Measurements from ENCODE around the gene MIER2. TPM values are rescaled to one million over a fixed set of nuclear protein-coding genes. Genes with fewer than 3 reads are reported as not detected.
A peak's percentile ranks its signal among the peaks of the same experiment; 100 is the strongest.
"Not testable (repeated sequence)": the region's sequence is repeated elsewhere in the genome, so short reads cannot be mapped to it uniquely, and the experiment has no call there.

The MIER2 gene
- total RNA-seq: 10 to 100 TPM; 11.4 to 31.9 (median 13.0) TPM
- polyA plus RNA-seq: 10 to 100 TPM in 1 of 3 donors, 1 to 10 TPM in 2; 6.6 to 15.5 (median 7.4) TPM

DNA sequence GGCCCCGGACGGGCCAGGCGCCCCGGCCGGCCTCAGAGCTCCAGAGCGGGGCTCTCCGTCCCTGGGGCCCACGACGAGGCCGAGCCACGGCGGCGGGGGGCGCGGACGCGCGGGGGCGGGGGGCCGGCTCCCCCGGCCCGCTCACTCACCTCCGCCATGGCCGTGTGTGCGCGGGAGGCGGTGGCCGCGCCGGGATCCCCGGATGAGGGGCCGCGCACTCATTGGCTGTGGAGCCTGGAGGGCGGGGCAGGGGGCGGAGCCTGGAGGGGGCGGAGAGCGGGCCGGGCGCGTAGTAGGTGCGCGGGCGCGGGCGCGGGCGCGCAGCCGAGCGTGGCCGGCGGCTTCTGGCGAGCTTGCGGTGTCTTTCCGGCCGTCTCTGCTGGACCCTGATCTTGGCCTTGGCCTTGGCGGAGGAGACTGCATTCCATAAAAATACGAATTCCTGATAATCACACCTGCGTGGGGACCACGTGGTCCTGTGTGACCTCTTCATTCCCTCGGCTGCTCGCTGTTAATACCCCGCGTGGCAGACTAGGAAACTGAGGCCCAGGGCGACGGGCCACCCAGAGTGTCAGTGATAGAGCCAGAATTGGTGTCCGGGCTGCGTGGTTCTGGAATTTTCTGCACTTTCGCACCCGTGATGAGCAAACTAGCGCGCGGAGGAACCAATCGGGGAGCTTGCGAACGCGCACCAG is at the start of gene MIER2:
MIER2 (minus strand) TSS at position 172 of the 695 bp plus-strand sequence; CDS start at position 158, 14 bp downstream.
- WGBS, 2 donors: 7 to 11% methylated on average over 77 of the region's 77 CpGs
- H3K27ac ChIP-seq: peak within 1 kb of the TSS; percentile 79 to 86 (median 84)
- H3K4me1 ChIP-seq: peaks cover 0 to 42% (median 36%) of the 10 kb centered on the region in 4 donors
- H3K9me3 ChIP-seq: no peaks in the 10 kb centered on the region
- intact Hi-C loops (cut with DNase I): no loop called here
- no peaks in the 10 kb centered on the region for H3K36me3 ChIP-seq
- TF ChIP-seq CTCF (IDR thresholded peaks at IDR 0.05) (no peak), POLR2A (IDR thresholded peaks at IDR 0.05) (no peak), POLR2AphosphoS5 (IDR thresholded peaks at IDR 0.05) (peak in 2 of 4 donors; percentile 17 to 29), EP300 (IDR thresholded peaks at IDR 0.05) (no peak)
- peak within 1 kb of the TSS; percentile 59 to 98 (median 94) for H3K4me3 ChIP-seq
- DNase-seq: peak; percentile 91
- no peaks in the 10 kb centered on the region for H3K27me3 ChIP-seq

DNA sequence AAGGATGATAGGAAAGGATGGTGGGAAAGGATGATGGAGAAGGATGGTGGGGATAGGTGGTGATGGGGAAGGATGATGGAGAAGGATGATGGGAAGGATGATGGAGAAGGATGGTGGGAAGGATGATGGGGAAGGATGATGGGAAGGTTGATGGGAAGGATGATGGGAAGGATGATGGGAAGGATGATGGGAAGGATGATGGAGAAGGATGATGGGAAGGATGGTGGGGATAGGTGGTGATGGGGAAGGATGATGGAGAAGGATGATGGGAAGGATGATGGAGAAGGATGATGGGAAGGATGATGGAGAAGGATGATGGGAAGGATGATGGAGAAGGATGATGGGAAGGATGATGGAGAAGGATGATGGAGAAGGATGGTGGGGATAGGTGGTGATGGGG is 49.0 kb upstream of the MIER2 start:
- H3K4me1 ChIP-seq; DNase-seq; intact Hi-C loops (cut with DNase I); H3K9me3 ChIP-seq; H3K27ac ChIP-seq; H3K4me3 ChIP-seq; H3K36me3 ChIP-seq: not testable (repeated sequence)
- peaks cover 0 to 19% (median under 1%) of the 10 kb centered on the region in 3 donors for H3K27me3 ChIP-seq

GRCh38 chr19:392375-392970 is 47.9 kb upstream of the MIER2 start:
- Histone ChIP-seq H3K4me1 (no peaks in the 10 kb centered on the region), H3K27ac (no peak overlapping the region), H3K9me3 (no peaks in the 10 kb centered on the region), H3K36me3 (no peaks in the 10 kb centered on the region), H3K4me3 (no peak overlapping the region), H3K27me3 (peaks cover 0 to 15% (median 0%) of the 10 kb centered on the region in 3 donors)
- 58 to 63% methylated on average over 17 of the region's 17 CpGs for WGBS, 2 donors
- no peak for DNase-seq
- no peak for TF ChIP-seq POLR2AphosphoS5 (IDR thresholded peaks at IDR 0.05)
- TF ChIP-seq EP300 (IDR thresholded peaks at IDR 0.05): no peak
- TF ChIP-seq CTCF (IDR thresholded peaks at IDR 0.05): no peak
- TF ChIP-seq POLR2A (IDR thresholded peaks at IDR 0.05): no peak
- intact Hi-C loops (cut with DNase I): no loop called here

- Histone ChIP-seq H3K9me3 (no peaks in the 10 kb centered on the region), H3K27ac (no peak overlapping the region), H3K27me3 (peaks cover 0 to 13% (median 0%) of the 10 kb centered on the region in 3 donors), H3K36me3 (no peaks in the 10 kb centered on the region), H3K4me3 (no peak overlapping the region), H3K4me1 (no peaks in the 10 kb centered on the region)
- TF ChIP-seq EP300 (IDR thresholded peaks at IDR 0.05): no peak
- no peak for TF ChIP-seq CTCF (IDR thresholded peaks at IDR 0.05)
- TF ChIP-seq POLR2AphosphoS5 (IDR thresholded peaks at IDR 0.05): no peak
- no peak for TF ChIP-seq POLR2A (IDR thresholded peaks at IDR 0.05)
- DNase-seq: no peak
- intact Hi-C loops (cut with DNase I): no loop called here
- WGBS, 2 donors: 87 to 88% methylated on average over 30 of the region's 30 CpGs
Observed at GRCh38 chr19:391726-392374, 47.3 kb upstream of the MIER2 start.

- WGBS, 2 donors: 85 to 86% methylated on average over 2 of the region's 2 CpGs
Observed at GRCh38 chr19:391207-391557, 46.6 kb upstream of the MIER2 start.

More at GRCh38 chr19:391207-391557, 46.6 kb upstream of the MIER2 start:
- no peak for DNase-seq
- H3K4me1 ChIP-seq: no peaks in the 10 kb centered on the region
- H3K36me3 ChIP-seq: no peaks in the 10 kb centered on the region
- intact Hi-C loops (cut with DNase I): no loop called here
- no peak overlapping the region for H3K4me3 ChIP-seq
- TF ChIP-seq POLR2AphosphoS5 (IDR thresholded peaks at IDR 0.05) (no peak), CTCF (IDR thresholded peaks at IDR 0.05) (no peak), EP300 (IDR thresholded peaks at IDR 0.05) (no peak), POLR2A (IDR thresholded peaks at IDR 0.05) (no peak)
- no peak overlapping the region for H3K27ac ChIP-seq
- H3K27me3 ChIP-seq: peaks cover 0 to 14% (median 0%) of the 10 kb centered on the region in 3 donors
- no peaks in the 10 kb centered on the region for H3K9me3 ChIP-seq

All from sigmoid colon (tissue), 7 donors.